Breast epithelium (tissue), 3 donors: ENCODE measurements around the gene RNF39.

ENCODE experiments used
- POLR2A ChIP-seq: fragments of 450-650 bp; IDR thresholded peaks from one replicate; pipeline ENCODE4 v1.6.1; 2016; ENCODE audit warnings: antibody characterized with exemption, mild to moderate bottlenecking, moderate library complexity
- TF ChIP-seq, protein P1 (sequence below), 3 donors: fragments of 450-650 bp; IDR thresholded peaks; one replicate each; pipeline ENCODE4 v1.5.1; 2016 to 2017; ENCODE audit warnings: antibody characterized with exemption in 3 of 3, mild to moderate bottlenecking in 3 of 3, moderate library complexity in 3 of 3

DNA sequence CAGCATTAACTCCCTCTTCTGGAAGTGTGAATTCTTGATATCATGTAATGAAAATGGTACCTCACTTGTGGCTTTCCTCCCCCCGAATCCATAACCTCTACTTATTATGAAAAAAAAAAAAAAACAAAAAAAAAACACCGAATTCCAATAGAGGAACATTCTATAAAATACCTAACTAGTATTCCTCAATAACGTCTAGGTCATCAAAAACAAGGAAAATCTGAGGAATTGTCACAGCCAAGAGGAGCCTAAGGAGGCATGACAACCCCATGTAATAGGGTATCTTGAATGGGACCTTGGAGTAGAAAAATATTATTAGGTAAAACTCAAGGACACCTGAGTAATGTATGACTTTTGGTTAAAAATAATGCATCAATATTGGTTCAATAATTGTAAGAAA lies 53.4 kb downstream of the RNF39 start:
- TF ChIP-seq, protein P1, sequence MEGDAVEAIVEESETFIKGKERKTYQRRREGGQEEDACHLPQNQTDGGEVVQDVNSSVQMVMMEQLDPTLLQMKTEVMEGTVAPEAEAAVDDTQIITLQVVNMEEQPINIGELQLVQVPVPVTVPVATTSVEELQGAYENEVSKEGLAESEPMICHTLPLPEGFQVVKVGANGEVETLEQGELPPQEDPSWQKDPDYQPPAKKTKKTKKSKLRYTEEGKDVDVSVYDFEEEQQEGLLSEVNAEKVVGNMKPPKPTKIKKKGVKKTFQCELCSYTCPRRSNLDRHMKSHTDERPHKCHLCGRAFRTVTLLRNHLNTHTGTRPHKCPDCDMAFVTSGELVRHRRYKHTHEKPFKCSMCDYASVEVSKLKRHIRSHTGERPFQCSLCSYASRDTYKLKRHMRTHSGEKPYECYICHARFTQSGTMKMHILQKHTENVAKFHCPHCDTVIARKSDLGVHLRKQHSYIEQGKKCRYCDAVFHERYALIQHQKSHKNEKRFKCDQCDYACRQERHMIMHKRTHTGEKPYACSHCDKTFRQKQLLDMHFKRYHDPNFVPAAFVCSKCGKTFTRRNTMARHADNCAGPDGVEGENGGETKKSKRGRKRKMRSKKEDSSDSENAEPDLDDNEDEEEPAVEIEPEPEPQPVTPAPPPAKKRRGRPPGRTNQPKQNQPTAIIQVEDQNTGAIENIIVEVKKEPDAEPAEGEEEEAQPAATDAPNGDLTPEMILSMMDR (IDR thresholded peaks at IDR 0.05) = no peak
- TF ChIP-seq POLR2A = no peak
